Pancreas (tissue), 10 donors: ENCODE results near the gene RPA1. TPM values are rescaled to one million over a fixed set of nuclear protein-coding genes. Genes with fewer than 3 reads are reported as not detected.

ENCODE experiments used
- ATAC-seq, 4 donors: fragments of 200-7000 bp; cut with Tn5 transposase; one replicate each; pipeline versions ENCODE4 v1.8.0 to v1.9.1; 2020; ENCODE audit warnings: mild to moderate bottlenecking in 4 of 4, moderate library complexity in 4 of 4
- DNase-seq, 6 donors: peaks; one replicate each; pipeline ENCODE4 v3.0.0-alpha.2; 2020
- FAIRE-seq: peaks from 2 replicates; lab custom pipeline; 2012; peaks lifted over from hg19 to GRCh38; lab: Jason Lieb, UNC
- H3K27ac ChIP-seq, 4 donors: fragments of 200-600 bp; sonication (generic); 1 replicate in 3 of 4; 2 replicates in 1 of 4; pipeline versions ENCODE4 v1.5.0 to v1.8.0; 2020
- H3K27me3 ChIP-seq, 4 donors: fragments of 200-600 bp; one replicate each; pipeline ENCODE4 v1.8.0; 2021
- H3K36me3 ChIP-seq, 3 donors: fragments of 200-600 bp; sonication (generic) in 1 of 3; one replicate each; pipeline versions ENCODE4 v1.5.0 to v1.8.0; 2020 to 2021
- H3K4me1 ChIP-seq, 3 donors: fragments of 200-600 bp; one replicate each; pipeline ENCODE4 v1.8.0; 2021
- H3K4me3 ChIP-seq, 4 donors: fragments of 200-600 bp; sonication (generic) in 2 of 4; one replicate each; pipeline versions ENCODE4 v1.5.0 to v1.8.0; 2020 to 2021
- H3K9me3 ChIP-seq, 4 donors: fragments of 200-600 bp; one replicate each; pipeline ENCODE4 v1.8.0; 2021
- CTCF ChIP-seq, 4 donors: fragments of 200-600 bp; sonication (generic) in 3 of 4; IDR thresholded peaks; one replicate each; pipeline versions ENCODE4 v1.5.0 to v1.8.0; 2021; ENCODE audit warnings: antibody characterized with exemption in 4 of 4
- WGBS, 2 donors: extraction: QIAGEN DNeasy Blood & Tissue Kit; methylation state at CpG; one replicate each; pipeline ENCODE4 v1.1.7; 2013; 5-methylcytosine and 5-hydroxymethylcytosine counted together
- intact Hi-C, 3 donors: fragments of 100-400 bp; cut with DNase I; formaldehyde crosslinking; loops; one replicate each; pipeline versions ENCODE4 v1.11.1 to v1.14.2; 2022
- polyA plus RNA-seq, 2 donors: library from polyadenylated mRNA; stranded (reverse); fragments of 200-250 nt; gene quantifications; one replicate each; pipeline ENCODE4 v1.2.3, GENCODE V29; 2013
- total RNA-seq, 6 donors: library from RNA; stranded (reverse); fragmentation: NEBNext Ultra II Directional in 4 of 6; extraction: Animal tissue kit (Norgen Biotek cat#: 25700) in 4 of 6; gene quantifications; one replicate each; pipeline versions ENCODE4 v1.2.1 to v1.2.4, GENCODE V29; 2021 to 2023
- donor health status: healthy with polysubstance abuse.
- donor health status: DM: no; HTN: no; CAD: no; lungs with moderate emphysema.
- donor health status: DM: no; HTN: no; CAD: no.
- donor health status: control.
- donor health status: control.
- donor health status: Bipolar disorder and iron deficiency.
- donor health status: DM: yes; HTN: yes; CAD: no.
- donor health status: DM: no; HTN: no; CAD: no.
- donor health status: DM: no; HTN: no; CAD: no.
- donor health status: DM: yes; HTN: yes; CAD: no.

Gene RPA1
- total and polyA plus RNA-seq, 8 donors, result 6.5 to 43.9 (median 36.1) TPM

- 88 to 92% methylated on average over 7 of the region's 7 CpGs for WGBS, 2 donors
- no peak for FAIRE-seq
- Histone ChIP-seq H3K27me3 (no peaks in the 10 kb centered on the region), H3K36me3 (peaks cover 0 to 21% (median 0%) of the 10 kb centered on the region in 3 donors), H3K4me1 (no peaks in the 10 kb centered on the region), H3K4me3 (no peak overlapping the region), H3K9me3 (no peaks in the 10 kb centered on the region), H3K27ac (no peak overlapping the region)
- no peak for TF ChIP-seq CTCF (IDR thresholded peaks at IDR 0.05)
- peak in 1 of 6 donors; percentile 22 for DNase-seq
- ATAC-seq, result no peak
- intact Hi-C loops, result no loop called here
These were observed 29.6 kb upstream of the RPA1 start for GRCh38 chr17:1800240-1800639.

- H3K4me3 ChIP-seq, result no peak overlapping the region
- no peak for DNase-seq
- no peaks in the 10 kb centered on the region for H3K4me1 ChIP-seq
- no peak for TF ChIP-seq CTCF (IDR thresholded peaks at IDR 0.05)
- peak in 2 of 4 donors; percentile 26 to 45 for ATAC-seq
- FAIRE-seq, result no peak
- 80 to 83% methylated on average over 4 of the region's 4 CpGs for WGBS, 2 donors
- H3K27me3 ChIP-seq, result no peaks in the 10 kb centered on the region
- H3K36me3 ChIP-seq, result peaks cover 0 to 21% (median 0%) of the 10 kb centered on the region in 3 donors
- intact Hi-C loops, result no loop called here
- no peaks in the 10 kb centered on the region for H3K9me3 ChIP-seq
- H3K27ac ChIP-seq, result no peak overlapping the region
These were observed 29.1 kb upstream of the RPA1 start for GRCh38 chr17:1800712-1801111.

- Histone ChIP-seq H3K4me1 (no peaks in the 10 kb centered on the region), H3K27me3 (no peaks in the 10 kb centered on the region), H3K36me3 (peaks cover 0 to 21% (median 0%) of the 10 kb centered on the region in 3 donors), H3K27ac (no peak overlapping the region), H3K9me3 (no peaks in the 10 kb centered on the region), H3K4me3 (no peak overlapping the region)
- 95% methylated on average over 1 of the region's 1 CpG for WGBS, 2 donors
- no peak for DNase-seq
- ATAC-seq, result no peak
- TF ChIP-seq CTCF (IDR thresholded peaks at IDR 0.05), result no peak
- intact Hi-C loops, result no loop called here
- no peak for FAIRE-seq
These were observed 27.4 kb upstream of the RPA1 start for GRCh38 chr17:1802429-1802828.

- no peaks in the 10 kb centered on the region for H3K27me3 ChIP-seq
- no peaks in the 10 kb centered on the region for H3K4me1 ChIP-seq
- no peak for TF ChIP-seq CTCF (IDR thresholded peaks at IDR 0.05)
- FAIRE-seq (no peak), DNase-seq (no peak), ATAC-seq (no peak)
- intact Hi-C loops, result no loop called here
- H3K4me3 ChIP-seq, result no peak overlapping the region
- no peak overlapping the region for H3K27ac ChIP-seq
- 94 to 96% methylated on average over 6 of the region's 6 CpGs for WGBS, 2 donors
- peaks cover 0 to 16% (median 0%) of the 10 kb centered on the region in 3 donors for H3K36me3 ChIP-seq
- no peaks in the 10 kb centered on the region for H3K9me3 ChIP-seq
These were observed 26.5 kb upstream of the RPA1 start for GRCh38 chr17:1803280-1803679.

GRCh38 chr17:1807890-1808289 lies 21.9 kb upstream of the RPA1 start:
- Histone ChIP-seq H3K27ac (no peak overlapping the region), H3K27me3 (no peaks in the 10 kb centered on the region), H3K4me3 (no peak overlapping the region), H3K9me3 (no peaks in the 10 kb centered on the region), H3K36me3 (peaks cover 0 to 13% (median 0%) of the 10 kb centered on the region in 3 donors), H3K4me1 (no peaks in the 10 kb centered on the region)
- DNase-seq (no peak), ATAC-seq (no peak), FAIRE-seq (no peak)
- TF ChIP-seq CTCF (IDR thresholded peaks at IDR 0.05), result no peak
- 92% methylated on average over 6 of the region's 6 CpGs for WGBS, 2 donors
- intact Hi-C loops, result no loop called here
